ENCODE results near the gene OR10P1. TPM values are rescaled to one million over a fixed set of nuclear protein-coding genes. Genes with fewer than 3 reads are reported as not detected.
"Not testable (repeated sequence)": the region's sequence is repeated elsewhere in the genome, so short reads cannot be mapped to it uniquely, and the experiment has no call there.

OR10P1 gene
- total RNA-seq, 1 donor from 2014 or later: not detected

DNA sequence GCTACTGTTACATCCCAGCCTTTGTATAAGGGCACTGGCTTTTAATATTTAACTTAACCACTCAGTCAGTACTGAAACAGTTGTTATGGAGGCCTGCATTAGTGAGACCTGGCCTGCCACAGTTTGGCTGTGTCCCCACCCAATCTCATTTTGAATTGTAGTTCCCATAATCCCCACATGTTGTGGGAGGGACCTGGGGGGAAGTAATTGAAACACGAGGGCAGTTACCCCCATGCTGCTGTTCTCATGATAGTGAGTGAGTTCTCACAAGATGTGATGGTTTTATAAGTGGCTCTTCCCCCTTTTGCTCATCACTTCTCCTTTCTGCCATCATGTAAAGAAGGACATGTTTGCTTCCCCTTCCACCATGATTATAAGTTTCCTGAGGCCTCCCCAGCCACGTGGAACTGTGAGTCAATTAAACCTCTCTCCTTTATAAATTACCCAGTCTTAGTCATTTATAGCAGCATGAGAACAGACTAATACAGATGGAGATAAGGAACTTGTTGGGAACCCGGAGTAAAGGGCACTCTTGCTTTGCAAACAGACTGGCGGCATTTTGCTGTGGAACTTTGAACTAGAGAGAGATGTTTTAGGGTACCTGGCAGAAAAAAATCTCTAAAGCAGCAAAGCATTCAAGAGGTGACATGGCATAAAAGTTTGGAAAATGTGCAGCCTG lies 14.1 kb downstream of the OR10P1 start:
- not testable (repeated sequence) for DNase-seq (ENCODE audit: low spot score)

DNA sequence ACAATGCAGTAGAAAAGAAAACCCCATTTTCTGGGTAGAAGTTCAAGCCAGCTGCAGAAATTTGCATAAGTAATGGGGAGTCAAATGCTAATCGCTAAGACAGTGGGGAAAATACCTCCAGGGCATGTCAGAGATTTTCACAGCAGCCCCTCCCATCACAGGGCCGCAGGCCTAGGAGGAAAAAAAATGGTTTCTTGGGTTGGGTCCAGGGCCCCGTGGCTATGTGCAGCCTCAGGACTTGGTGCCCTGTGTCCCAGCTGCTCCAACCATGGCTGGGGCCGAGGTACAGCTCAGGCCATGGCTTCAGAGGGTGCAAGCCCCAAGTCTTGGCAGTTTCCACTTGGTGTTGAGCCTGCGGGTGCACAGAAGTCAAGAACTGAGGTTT lies 14.6 kb downstream of the OR10P1 start:
- no peak for DNase-seq (ENCODE audit: low spot score)

DNA sequence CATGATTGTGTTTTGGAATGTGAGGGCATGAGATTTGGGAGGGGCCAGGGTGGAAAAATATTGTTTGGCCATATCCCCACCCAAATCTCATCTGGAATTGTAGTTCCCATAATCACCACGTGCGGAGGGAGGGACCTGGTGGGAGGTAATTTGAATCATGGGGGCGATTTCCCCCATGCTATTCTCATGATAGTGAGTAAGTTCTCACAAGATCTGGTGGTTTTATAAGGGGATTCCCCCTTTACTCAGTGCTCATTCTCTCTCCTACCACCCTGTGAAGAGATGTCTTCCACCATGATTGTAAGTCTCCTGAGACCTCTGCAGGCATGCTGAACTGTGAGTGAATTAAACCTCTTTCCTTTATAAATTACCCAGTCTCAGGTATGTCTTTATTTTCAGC lies 15.7 kb downstream of the OR10P1 start:
- no peak for DNase-seq (ENCODE audit: low spot score)

DNA sequence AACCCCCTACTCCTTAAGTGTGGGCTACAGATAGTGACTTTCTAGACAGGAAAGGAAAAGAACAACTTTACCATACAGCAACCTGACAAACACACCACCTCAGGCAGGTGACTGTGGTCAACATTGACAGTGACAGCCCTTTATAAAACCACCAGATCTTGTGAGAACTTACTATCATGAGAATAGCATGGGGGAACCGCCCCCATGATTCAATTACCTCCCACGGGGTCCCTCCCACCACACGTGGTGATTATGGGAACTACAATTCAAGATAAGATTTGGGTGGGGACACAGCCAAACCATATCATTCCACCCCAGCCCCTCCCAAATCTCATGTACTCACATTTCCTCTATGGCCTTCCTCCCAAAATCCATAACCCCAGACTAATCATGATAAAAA lies 16.3 kb downstream of the OR10P1 start:
- no peak for DNase-seq (ENCODE audit: low spot score)

DNA sequence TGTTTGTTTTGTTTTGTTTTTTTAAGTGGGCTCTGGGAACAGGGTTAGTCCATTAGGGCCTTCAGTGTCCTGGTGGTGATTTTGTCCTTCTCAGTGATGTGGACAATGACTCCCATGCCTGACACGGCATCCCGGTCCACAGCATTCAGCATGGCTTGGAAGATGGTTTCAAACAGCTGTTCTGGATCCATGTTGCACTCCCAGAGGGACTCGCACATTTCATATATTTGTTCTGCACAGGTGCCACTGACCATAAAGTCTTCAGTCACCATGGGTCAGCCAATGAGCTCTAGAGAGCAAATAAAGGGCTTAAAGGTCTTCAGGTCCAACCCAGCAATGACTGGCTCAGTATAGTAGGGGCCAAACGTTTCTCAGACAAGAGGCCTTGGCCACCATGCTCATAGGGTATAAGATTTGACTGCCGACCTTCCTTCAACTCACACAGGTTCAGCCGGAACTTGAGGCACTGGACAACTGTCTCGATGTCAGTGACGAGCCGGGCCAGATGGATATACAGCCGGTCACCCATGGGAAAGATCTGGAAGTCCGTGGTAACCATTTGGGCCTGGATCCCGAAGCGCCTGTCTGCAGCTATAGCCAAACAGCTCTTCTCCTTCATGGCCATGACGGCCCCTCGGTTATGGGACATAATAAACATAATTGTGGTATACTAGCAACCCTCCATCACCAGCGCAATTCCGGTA lies 18.0 kb downstream of the OR10P1 start:
- DNase-seq (ENCODE audit: low spot score): no peak

DNA sequence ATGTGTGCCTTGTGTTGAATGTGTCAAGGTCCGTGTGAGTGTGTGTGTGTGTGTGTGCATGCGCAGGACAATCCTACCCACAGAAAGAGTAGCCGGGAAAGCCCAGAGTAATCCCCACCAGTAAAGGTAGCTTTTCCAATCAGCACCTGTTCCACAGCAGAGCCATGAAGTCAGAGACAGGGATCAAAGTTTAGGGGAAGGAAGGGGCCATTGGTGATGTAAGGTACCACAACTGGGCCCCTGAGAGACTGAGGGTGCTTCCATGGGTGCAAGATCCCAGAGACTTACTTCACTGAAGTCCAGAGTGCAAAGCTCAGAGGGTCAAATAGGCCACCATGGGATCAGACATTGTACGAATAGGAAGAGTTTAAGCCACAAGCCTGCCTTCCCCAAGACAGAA lies 20.5 kb downstream of the OR10P1 start:
- DNase-seq (ENCODE audit: low spot score): no peak

DNA sequence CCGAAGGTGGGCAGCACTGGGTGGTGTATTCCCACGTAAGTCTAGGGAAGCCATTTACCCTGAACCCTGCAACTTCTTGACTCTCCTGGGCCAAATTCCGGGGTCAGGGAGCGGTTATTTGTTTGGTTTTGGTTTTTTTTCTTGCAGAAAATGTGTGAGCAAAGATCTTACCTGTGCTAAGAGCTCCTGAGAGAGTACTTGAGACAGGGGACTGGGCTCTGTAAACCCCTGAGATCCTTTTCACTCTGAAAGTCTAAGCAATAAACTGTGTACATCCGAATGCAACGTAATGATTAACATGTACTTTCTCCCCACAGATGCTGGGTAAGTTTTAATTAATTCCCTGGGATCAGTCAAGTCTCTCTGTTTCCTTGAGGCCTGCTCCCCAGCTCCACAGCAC lies 21.5 kb downstream of the OR10P1 start:
- DNase-seq (ENCODE audit: low spot score): no peak

DNA sequence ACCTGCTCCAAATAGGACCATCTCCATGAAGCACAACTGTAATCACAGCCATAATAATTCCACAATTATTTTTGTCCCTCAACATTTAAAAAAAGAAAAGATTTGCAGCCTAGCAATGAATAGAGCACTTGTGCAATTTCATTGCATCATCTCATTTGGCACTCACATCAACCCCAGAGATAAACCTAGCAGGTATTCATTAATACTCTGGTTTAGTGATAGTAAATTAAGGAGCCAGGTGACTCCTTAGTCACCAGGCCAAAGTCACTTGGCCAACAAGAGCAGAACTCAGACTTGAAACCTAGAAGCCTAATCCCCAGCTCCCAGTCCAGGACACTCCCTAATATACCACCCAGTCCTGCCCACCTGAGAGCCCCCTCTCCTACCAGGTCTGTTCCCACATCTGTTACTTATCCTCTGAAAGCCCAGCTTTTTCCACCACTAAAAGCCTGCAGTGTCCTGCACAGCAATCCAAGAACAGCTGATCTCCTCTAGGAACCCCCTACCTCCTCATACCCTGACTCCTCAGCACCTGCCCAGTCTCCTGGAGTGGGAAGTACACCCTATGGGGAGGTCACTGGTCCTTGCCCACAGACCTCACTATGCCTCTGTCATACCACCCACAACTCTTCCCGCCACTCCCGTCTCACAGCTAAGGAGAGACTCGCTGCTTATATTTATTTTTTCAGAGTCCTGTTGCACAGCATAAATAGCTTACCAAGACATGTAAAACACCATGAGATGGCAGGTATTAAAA lies 22.1 kb downstream of the OR10P1 start:
- no peak for DNase-seq (ENCODE audit: low spot score)

DNA sequence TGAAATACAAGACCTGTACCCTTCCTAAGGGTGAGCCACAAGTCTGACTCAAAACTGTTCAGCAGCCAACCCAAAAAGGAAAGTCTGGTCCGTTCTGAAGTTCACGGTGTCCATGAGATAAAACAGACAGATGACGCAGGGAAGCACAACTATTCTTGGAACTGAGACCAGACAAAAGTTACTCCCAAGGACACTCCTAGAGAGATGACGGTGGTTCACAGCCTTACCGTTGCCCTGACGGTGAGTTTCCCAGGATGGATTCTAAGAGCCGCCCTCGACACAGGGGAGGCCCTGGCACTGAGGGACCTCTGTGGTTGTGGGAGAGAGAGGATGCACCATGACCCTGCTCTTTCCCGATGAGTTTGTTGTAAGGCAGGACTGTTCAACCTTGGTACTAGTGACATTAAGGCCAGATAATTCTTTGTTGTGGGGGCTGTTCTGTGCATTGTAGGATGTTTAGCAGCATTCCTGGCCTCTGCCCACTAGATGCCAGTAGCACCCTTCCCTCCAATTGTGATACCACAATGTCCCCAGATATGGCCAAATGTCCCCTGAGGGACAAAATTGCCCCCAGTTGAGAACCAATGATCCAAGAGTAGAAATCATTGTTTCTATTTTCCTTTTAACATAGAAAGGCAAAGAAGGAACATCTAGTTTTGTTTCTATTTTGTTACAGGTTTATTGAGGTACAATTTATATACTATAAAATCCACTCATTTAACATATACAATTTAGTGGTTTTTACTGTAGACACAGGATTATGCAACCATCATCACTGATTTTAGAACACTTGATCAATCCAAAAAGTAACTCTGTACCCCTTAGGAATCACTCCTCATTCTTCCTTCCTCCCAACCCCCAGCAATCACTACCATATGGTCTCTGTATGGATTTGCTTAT lies 23.0 kb downstream of the OR10P1 start:
- DNase-seq (ENCODE audit: low spot score): no peak

DNA sequence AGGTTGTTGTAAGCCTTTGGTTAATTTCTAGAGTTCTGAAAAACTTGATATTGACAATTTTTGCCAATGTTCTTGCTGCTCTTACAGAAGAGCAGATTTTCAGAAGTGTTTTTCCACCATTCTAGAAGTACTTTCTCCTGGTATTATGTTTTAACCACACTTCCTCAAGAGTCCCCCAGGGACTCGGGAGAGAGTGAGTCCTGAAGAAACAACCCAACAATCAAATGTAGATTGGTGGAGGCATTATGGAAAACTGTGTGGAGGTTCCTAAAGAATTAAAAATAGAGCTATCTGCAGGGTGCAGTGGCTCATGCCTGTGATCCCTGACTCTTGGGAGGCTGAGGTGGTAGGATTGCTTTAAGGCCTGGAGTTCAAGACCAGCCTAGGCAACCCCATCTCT lies 26.7 kb downstream of the OR10P1 start:
- no peak for DNase-seq (ENCODE audit: low spot score)

DNA sequence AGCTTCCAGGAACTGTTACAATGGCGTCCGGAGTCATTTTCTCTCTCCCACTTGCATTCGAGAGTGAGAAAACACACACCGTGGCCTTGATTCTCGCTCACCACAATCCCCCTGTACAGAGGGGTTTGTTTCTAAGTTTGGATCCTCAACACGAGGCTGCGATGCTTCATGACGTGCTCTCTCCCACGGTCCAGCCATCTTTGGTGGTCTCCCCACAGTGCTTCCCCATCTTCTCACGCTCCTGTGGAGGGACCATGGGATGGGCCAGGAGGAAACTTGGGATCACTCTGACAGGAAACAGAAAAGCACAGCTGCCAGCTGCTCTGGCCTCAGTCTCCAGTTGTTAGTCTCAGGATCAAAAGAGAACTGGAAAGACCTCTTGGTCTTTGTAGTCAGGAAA lies 28.1 kb downstream of the OR10P1 start:
- DNase-seq (ENCODE audit: low spot score): no peak

DNA sequence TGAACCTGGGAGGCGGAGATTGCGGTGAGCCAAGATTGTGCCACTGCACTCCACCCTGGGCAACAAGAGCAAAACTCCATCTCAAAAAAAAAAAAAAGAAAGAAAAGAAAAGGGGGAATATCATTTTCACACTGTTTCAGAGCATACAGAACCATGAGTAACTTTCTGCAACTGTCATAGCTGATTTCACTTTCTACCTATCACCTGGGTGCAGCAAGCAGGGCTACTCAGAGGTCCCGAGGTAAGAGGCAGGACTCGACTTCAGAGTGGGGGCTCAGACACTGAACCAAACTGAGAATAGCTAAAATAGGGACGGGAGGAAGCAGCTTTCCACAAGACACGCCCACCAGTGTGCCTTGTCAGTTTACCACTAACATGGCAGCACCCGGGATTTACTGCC lies 29.8 kb downstream of the OR10P1 start:
- DNase-seq (ENCODE audit: low spot score): no peak

DNA sequence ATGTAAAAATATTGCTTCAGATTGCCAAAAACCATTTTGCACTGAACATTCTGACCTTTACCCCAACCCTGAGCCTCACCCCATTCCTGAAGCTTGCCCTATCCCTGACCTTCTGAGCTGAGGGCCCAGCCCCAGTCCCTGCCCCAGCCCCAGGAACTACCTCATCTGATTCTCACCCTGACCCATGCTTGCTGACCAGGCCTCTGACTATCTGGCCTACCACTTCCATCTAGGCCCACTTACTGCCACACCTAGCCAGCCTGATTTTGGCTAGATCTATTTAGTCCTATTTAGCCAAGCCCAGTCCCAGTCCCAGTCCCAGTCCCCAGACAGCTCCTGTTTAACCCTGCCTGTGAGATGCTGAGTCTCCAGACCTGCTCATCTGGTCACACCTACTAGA lies 33.6 kb downstream of the OR10P1 start:
- no peak for DNase-seq (ENCODE audit: low spot score)

DNA sequence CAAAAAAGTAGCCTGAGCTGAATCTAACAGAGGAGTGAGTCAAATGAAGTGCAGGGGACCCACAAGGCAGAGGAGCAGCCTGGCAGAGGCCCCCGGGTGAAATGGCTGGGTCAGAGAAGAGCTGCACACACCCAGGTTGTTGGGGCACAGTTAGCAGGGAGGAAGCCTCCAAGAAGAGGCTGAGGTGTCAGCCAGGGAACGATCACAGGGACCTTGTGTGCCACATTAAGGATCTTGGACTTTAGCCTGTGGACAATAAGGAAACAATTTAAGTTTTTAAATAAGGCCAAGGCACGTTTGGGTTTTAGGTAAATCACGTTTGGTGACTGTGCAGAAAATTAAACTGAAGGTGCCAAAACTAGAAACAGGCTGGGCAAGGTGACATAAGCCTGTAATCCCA lies 35.1 kb downstream of the OR10P1 start:
- DNase-seq (ENCODE audit: low spot score): no peak

DNA sequence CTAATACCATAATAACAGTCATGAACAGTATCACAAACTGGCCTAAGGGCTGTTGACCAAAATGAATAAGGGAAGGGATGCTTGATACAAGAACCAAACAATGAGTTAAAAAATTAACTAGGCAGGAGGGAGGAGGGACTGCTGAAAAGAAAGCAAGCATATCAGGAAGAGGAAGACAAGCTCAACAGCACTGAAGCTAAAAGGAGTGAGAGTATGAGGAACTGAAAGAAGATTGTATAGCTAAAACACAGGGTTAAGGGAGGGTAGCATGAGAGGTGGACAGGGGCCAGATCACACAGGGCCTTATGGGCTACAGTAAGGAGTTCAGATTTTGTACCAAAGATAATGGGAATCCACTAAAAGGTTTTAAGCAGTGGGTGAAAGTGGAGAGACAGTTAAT lies 36.9 kb downstream of the OR10P1 start:
- DNase-seq (ENCODE audit: low spot score): no peak

DNA sequence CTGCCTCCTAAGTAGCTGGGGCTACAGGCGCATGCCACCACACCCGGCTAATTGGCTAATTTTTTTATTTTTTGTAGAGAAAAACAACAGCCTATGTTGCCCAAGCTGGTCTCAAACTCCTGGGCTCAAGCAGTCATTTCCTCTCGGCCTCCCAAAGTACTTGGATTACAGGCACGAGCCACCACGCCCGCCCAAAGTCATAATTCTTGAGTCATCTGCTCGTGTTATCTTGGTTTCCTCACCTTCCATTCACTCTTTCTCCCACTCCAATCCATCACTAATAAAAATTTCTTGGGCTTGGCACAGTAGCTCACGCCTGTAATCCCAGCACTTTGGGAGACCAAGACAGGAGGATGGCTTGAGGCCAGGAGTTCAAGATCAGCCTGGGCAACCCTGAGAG lies 39.0 kb downstream of the OR10P1 start:
- no peak for DNase-seq (ENCODE audit: low spot score)

DNA sequence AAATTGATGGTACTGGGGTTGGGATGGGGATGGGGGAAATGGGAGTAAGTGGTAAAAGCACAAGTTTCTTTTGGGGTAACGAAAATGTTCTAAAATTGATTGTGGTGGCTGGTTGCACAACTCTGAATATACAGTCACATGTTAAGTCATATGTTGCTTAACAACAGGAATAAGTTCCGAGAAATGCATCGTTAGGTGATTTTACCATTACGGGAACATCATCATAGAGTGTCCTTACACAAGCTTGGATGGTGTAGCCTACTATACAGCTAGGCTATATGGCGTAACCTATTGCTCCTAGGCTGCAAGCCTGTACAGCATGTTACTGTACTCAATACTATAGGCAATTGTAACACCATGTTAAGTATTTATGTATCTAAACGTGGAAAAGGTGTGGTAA lies 40.0 kb downstream of the OR10P1 start:
- DNase-seq (ENCODE audit: low spot score): no peak

DNA sequence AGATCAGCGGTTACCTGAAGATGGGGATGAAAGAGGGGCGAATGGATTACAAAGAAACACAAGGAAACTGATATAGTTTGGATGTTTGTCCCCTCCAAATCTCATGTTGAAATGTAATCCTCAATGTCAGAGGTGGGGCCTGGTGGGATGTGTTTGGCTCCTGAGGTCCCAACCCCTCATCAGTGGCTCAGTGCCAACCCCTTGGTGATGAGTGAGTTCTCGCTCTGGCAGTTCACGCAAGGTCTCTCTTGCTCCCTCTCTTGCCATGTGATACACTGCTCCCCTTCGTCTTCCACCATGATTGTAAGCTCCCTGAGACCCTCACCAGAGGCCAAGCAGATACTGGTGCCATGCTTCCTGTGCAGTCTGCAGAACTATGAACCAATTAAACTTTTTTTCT lies 43.0 kb downstream of the OR10P1 start:
- peak; percentile 49 for DNase-seq (ENCODE audit: low spot score)

DNA sequence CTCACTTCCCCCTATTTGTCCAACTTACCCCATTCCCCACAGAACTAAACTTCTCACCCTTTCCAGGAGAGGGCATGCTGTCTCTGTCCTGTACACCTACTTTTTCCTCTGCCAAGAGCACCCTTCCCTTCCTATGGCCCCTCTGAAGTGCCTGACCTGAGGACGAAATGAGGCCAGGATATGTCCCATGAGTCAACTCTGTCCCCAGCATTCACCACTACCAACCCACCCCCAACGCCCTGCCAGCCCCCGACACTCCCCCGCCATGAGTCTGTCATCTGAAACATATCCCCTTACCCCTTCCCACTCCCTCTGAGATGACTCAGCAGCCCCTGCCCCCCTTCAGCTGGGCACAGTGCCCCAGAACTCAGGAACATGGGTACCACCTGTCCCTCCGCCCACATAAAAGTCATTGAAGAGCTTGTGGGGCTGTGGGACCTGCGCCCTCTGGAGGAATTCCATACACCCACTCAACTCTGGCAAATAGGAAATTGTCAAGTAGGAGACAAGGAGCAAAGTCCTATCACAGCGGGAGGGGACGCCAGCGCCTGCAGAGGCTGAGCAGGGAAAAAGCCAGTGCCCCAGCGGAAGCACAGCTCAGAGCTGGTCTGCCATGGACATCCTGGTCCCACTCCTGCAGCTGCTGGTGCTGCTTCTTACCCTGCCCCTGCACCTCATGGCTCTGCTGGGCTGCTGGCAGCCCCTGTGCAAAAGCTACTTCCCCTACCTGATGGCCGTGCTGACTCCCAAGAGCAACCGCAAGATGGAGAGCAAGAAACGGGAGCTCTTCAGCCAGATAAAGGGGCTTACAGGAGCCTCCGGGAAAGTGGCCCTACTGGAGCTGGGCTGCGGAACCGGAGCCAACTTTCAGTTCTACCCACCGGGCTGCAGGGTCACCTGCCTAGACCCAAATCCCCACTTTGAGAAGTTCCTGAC lies 44.7 kb downstream of the OR10P1 start:
- DNase-seq (ENCODE audit: low spot score): peak; percentile 89

DNA sequence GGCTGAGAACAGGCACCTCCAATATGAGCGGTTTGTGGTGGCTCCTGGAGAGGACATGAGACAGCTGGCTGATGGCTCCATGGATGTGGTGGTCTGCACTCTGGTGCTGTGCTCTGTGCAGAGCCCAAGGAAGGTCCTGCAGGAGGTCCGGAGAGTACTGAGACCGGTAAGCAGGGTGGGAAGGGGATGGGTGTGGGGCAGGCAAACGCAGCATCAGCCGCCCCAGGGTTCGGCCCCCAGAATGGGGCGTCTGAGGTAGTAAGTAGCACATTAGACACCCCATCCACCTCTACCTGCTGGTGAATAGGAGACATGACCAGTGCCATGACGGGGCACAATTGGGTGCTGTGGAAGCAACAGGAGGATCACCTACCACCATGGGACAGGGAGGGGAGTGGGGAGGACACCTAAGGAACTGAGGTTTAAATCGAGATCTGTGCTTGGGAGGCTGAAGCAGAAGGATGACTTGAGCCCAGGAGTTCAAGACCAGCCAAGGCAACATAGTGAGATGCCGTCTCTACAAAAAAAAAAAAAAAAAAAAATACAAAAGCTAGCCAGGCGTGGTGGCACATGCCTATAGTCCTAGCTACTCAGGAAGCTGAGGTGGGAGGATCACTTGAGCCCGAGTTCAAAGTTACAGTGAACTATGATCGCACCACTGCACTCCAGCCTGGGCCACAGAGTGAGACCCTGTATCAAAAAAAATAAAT lies 45.5 kb downstream of the OR10P1 start:
- DNase-seq (ENCODE audit: low spot score): peak; percentile 60

Data from mesenteric fat pad (tissue), 1 donor.